EH (cell line): ENCODE results near the gene SOCS4.
"Not testable (repeated sequence)": the region's sequence is repeated elsewhere in the genome, so short reads cannot be mapped to it uniquely, and the experiment has no call there.

Experiments used
- DNase-seq: peaks from one replicate; pipeline ENCODE4 v3.0.0-alpha.2; 2015; ENCODE audit warnings: low read depth

SOCS4 gene

GRCh38 chr14:55052269-55052930, 25.4 kb downstream of the SOCS4 start:
- DNase-seq: peak; percentile 39

GRCh38 chr14:55053018-55053417, 26.0 kb downstream of the SOCS4 start:
- no peak for DNase-seq

- no peak for DNase-seq
Observed at GRCh38 chr14:55053500-55053899, 26.5 kb downstream of the SOCS4 start.

- no peak for DNase-seq
Observed at GRCh38 chr14:55054098-55054497, 27.1 kb downstream of the SOCS4 start.

- no peak for DNase-seq
Observed at GRCh38 chr14:55057919-55058318, 30.9 kb downstream of the SOCS4 start.

- no peak for DNase-seq
Observed at GRCh38 chr14:55059333-55059732, 32.3 kb downstream of the SOCS4 start.

GRCh38 chr14:55062517-55063351, 35.7 kb downstream of the SOCS4 start:
- no peak for DNase-seq

GRCh38 chr14:55064896-55065295, 37.9 kb downstream of the SOCS4 start:
- DNase-seq: peak; percentile 41

GRCh38 chr14:55065411-55065810, 38.4 kb downstream of the SOCS4 start:
- no peak for DNase-seq

- DNase-seq: no peak
Observed at GRCh38 chr14:55066223-55066622, 39.2 kb downstream of the SOCS4 start.

GRCh38 chr14:55070981-55071411, 44.0 kb downstream of the SOCS4 start:
- DNase-seq: peak; percentile 57

GRCh38 chr14:55071870-55072640, 45.0 kb downstream of the SOCS4 start:
- DNase-seq: peak; percentile 95

- DNase-seq: peak; percentile 86
Observed at GRCh38 chr14:55073856-55074255, 46.8 kb downstream of the SOCS4 start.

GRCh38 chr14:55074662-55075061, 47.6 kb downstream of the SOCS4 start:
- no peak for DNase-seq

GRCh38 chr14:55075628-55076175, 48.7 kb downstream of the SOCS4 start:
- peak; percentile 70 for DNase-seq

- DNase-seq: peak; percentile 68
Observed at GRCh38 chr14:55077170-55078151, 50.4 kb downstream of the SOCS4 start.

GRCh38 chr14:55079961-55080360, 52.9 kb downstream of the SOCS4 start:
- DNase-seq: not testable (repeated sequence)

- DNase-seq: no peak
Observed at GRCh38 chr14:55084401-55085059, 57.5 kb downstream of the SOCS4 start.

GRCh38 chr14:55085060-55085660, 58.1 kb downstream of the SOCS4 start:
- no peak for DNase-seq

- no peak for DNase-seq
Observed at GRCh38 chr14:55086938-55087337, 59.9 kb downstream of the SOCS4 start.
